COLO668 (cell line): ENCODE results near the gene CREB3L1.
"Not testable (repeated sequence)": the region's sequence is repeated elsewhere in the genome, so short reads cannot be mapped to it uniquely, and the experiment has no call there.

Source experiments
- DNase-seq: peaks from one replicate; lab custom pipeline; 2025; ENCODE audit not compliant: unreplicated experiment; lab: John Stamatoyannopoulos, UW

CREB3L1 gene

GRCh38 chr11:46248289-46249102 lies 29.0 kb upstream of the CREB3L1 start:
- no peak for DNase-seq

GRCh38 chr11:46249103-46249937 lies 28.1 kb upstream of the CREB3L1 start:
- DNase-seq: no peak

GRCh38 chr11:46249938-46250744 lies 27.3 kb upstream of the CREB3L1 start:
- no peak for DNase-seq

- no peak for DNase-seq
Observed at GRCh38 chr11:46250745-46251052, 26.8 kb upstream of the CREB3L1 start.

GRCh38 chr11:46251954-46252353 lies 25.5 kb upstream of the CREB3L1 start:
- no peak for DNase-seq

GRCh38 chr11:46252373-46252914 lies 25.0 kb upstream of the CREB3L1 start:
- peak; percentile 82 for DNase-seq

- no peak for DNase-seq
Observed at GRCh38 chr11:46253258-46254132, 24.0 kb upstream of the CREB3L1 start.

GRCh38 chr11:46254133-46254491 lies 23.4 kb upstream of the CREB3L1 start:
- peak; percentile 55 for DNase-seq

GRCh38 chr11:46256540-46257001 lies 20.9 kb upstream of the CREB3L1 start:
- DNase-seq: no peak

- not testable (repeated sequence) for DNase-seq
Observed at GRCh38 chr11:46259347-46259746, 18.1 kb upstream of the CREB3L1 start.

- peak; percentile 93 for DNase-seq
Observed at GRCh38 chr11:46259971-46260560, 17.4 kb upstream of the CREB3L1 start.

GRCh38 chr11:46263120-46263519 lies 14.3 kb upstream of the CREB3L1 start:
- DNase-seq: no peak

GRCh38 chr11:46264030-46264429 lies 13.4 kb upstream of the CREB3L1 start:
- no peak for DNase-seq

- no peak for DNase-seq
Observed at GRCh38 chr11:46264976-46265375, 12.5 kb upstream of the CREB3L1 start.

GRCh38 chr11:46265764-46266163 lies 11.7 kb upstream of the CREB3L1 start:
- DNase-seq: peak; percentile 45

- no peak for DNase-seq
Observed at GRCh38 chr11:46267930-46268329, 9.5 kb upstream of the CREB3L1 start.

GRCh38 chr11:46270684-46271083 lies 6.8 kb upstream of the CREB3L1 start:
- no peak for DNase-seq

- DNase-seq: no peak
Observed at GRCh38 chr11:46271407-46271806, 6.1 kb upstream of the CREB3L1 start.

GRCh38 chr11:46271875-46272815 lies 5.3 kb upstream of the CREB3L1 start:
- no peak for DNase-seq
